ENCODE results near the gene MICAL3. TPM values are rescaled to one million over a fixed set of nuclear protein-coding genes. Genes with fewer than 3 reads are reported as not detected.

The MICAL3 gene
- total RNA-seq, 3 donors from 2014 or later (not counting 1 experiment from before 2014, with no cell fraction given): 17.1 to 36.3 (median 34.3) TPM

DNA sequence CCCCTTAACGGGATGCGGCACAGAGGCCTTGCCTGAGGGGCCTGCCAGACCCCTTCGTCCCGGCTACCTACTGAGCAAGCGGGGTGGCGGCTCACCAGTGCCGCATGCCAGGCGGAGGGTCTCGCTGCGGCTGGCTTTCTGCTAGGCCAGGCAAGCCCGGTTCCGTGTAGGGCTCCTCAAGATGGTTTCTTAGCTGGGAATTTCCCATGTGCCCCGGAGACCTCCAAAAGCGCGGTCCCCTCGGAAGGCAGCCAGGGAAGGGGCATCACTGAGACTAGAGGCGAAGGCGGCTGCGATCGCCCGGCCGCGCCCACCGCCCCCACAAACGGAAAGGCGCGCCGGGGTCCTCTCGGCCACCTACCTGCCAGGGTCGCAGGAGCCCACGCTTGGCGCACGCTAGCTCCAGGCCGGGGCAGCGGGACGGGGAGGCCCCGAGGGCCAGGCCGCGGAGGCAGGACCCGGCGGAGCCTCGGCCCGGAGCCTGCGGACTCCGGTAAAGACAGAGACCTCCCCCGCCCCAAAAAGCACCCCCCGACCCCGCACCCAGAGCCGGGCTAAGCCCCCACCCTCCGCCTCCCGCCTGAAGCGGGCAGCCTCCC lies 23.8 kb downstream of the MICAL3 start:
- TF ChIP-seq, protein P1, sequence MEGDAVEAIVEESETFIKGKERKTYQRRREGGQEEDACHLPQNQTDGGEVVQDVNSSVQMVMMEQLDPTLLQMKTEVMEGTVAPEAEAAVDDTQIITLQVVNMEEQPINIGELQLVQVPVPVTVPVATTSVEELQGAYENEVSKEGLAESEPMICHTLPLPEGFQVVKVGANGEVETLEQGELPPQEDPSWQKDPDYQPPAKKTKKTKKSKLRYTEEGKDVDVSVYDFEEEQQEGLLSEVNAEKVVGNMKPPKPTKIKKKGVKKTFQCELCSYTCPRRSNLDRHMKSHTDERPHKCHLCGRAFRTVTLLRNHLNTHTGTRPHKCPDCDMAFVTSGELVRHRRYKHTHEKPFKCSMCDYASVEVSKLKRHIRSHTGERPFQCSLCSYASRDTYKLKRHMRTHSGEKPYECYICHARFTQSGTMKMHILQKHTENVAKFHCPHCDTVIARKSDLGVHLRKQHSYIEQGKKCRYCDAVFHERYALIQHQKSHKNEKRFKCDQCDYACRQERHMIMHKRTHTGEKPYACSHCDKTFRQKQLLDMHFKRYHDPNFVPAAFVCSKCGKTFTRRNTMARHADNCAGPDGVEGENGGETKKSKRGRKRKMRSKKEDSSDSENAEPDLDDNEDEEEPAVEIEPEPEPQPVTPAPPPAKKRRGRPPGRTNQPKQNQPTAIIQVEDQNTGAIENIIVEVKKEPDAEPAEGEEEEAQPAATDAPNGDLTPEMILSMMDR (IDR thresholded peaks at IDR 0.05): no peak
- peaks cover 0 to 13% of the 10 kb centered on the region in 2 donors for H3K27me3 Mint-ChIP-seq (ENCODE audit: low read depth in 2 of 2)
- no peaks in the 10 kb centered on the region for H3K36me3 Mint-ChIP-seq
- H3K27ac ChIP-seq (ENCODE audit: low read length): peak overlapping the region; percentile 28
- peak overlapping the region; percentile 77 for H3K4me3 ChIP-seq (ENCODE audit: low read length)
- H3K4me3 Mint-ChIP-seq: peak overlapping the region; percentile 79
- peaks cover 58% of the 10 kb centered on the region for H3K4me1 ChIP-seq (ENCODE audit: control insufficient read depth, insufficient read depth, low read length)
- peaks cover 29 to 38% of the 10 kb centered on the region in 2 donors for H3K4me1 Mint-ChIP-seq
- H3K36me3 ChIP-seq (ENCODE audit: control insufficient read depth, insufficient read depth, low read length): no peaks in the 10 kb centered on the region
- no peaks in the 10 kb centered on the region for H3K9me3 Mint-ChIP-seq
- WGBS (ENCODE audit: insufficient coverage): 3% methylated on average over 52 of the region's 52 CpGs
- DNase-seq (peak; percentile 28 to 81), ATAC-seq (peak in 2 of 3 donors; percentile 29 to 32)
- intact Hi-C loops (cut with micrococcal nuclease): loop anchor here (1.0 kb wide), 1 partner anchor 76 kb away; no protein-coding TSS in a partner anchor
- H3K9me3 ChIP-seq (ENCODE audit: control insufficient read depth, insufficient read depth, low read length): no peaks in the 10 kb centered on the region
- H3K27me3 ChIP-seq (ENCODE audit: control insufficient read depth, insufficient read depth, low read length): no peaks in the 10 kb centered on the region
- H3K27ac Mint-ChIP-seq: peak overlapping the region; percentile 72 to 80

DNA sequence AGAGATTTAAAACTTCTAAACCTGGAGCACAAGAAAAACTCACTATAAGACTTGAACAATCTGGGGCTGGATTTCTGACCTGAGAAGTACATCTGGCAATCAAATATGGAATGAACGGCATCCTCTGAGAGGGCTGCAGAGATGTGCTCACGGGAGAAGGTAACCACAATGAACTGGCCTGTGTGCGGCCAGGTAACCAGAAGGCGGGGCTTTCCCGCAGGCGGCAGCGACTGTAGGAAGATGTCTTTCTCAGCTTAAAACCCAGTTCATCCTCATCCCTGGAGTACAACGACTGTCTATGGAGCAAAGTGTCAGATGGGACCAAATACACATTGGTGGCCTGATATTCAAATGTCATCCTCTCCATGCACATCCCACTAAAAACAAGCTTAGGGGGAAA lies 24.5 kb downstream of the MICAL3 start:
- Mint-ChIP-seq H3K27me3 (ENCODE audit: low read depth in 2 of 2) (peaks cover 0 to 11% of the 10 kb centered on the region in 2 donors), H3K4me3 (peak overlapping the region; percentile 79), H3K4me1 (peaks cover 34 to 42% of the 10 kb centered on the region in 2 donors), H3K9me3 (no peaks in the 10 kb centered on the region), H3K27ac (peak overlapping the region; percentile 72 to 80), H3K36me3 (no peaks in the 10 kb centered on the region)
- no peaks in the 10 kb centered on the region for H3K36me3 ChIP-seq (ENCODE audit: control insufficient read depth, insufficient read depth, low read length)
- TF ChIP-seq, protein P1 (IDR thresholded peaks at IDR 0.05): no peak
- H3K27me3 ChIP-seq (ENCODE audit: control insufficient read depth, insufficient read depth, low read length): no peaks in the 10 kb centered on the region
- ATAC-seq (no peak), DNase-seq (peak in 1 of 2 donors; percentile 40)
- H3K27ac ChIP-seq (ENCODE audit: low read length): peak overlapping the region; percentile 28
- peaks cover 65% of the 10 kb centered on the region for H3K4me1 ChIP-seq (ENCODE audit: control insufficient read depth, insufficient read depth, low read length)
- 40% methylated on average over 8 of the region's 8 CpGs for WGBS (ENCODE audit: insufficient coverage)
- intact Hi-C loops (cut with micrococcal nuclease): no loop called here
- H3K4me3 ChIP-seq (ENCODE audit: low read length): peak overlapping the region; percentile 17
- no peaks in the 10 kb centered on the region for H3K9me3 ChIP-seq (ENCODE audit: control insufficient read depth, insufficient read depth, low read length)

DNA sequence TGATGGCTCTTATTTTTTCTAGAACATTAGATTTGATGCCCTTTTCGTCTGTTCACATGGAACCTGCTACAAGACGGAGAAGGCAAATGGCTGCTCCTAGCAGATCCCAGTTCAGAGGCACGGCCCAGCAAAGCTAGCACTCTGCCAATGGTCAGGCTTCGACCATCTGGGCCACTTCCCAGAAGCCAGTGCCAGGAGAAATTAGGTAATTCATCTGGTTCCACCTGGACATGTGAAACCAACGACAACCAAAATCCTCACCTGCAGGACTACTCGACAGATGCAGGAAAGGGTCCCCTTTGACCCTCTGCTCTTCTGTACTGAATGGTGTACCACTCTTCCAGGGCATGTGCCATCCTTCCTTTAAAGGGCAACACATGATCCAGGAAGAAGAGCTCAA lies 25.4 kb downstream of the MICAL3 start:
- H3K27me3 Mint-ChIP-seq (ENCODE audit: low read depth in 2 of 2): peaks cover 0 to 7% of the 10 kb centered on the region in 2 donors
- H3K36me3 Mint-ChIP-seq: no peaks in the 10 kb centered on the region
- TF ChIP-seq, protein P1 (IDR thresholded peaks at IDR 0.05): no peak
- no peak overlapping the region for H3K27ac ChIP-seq (ENCODE audit: low read length)
- H3K4me3 Mint-ChIP-seq: peak overlapping the region; percentile 25
- intact Hi-C loops (cut with micrococcal nuclease): no loop called here
- H3K9me3 ChIP-seq (ENCODE audit: control insufficient read depth, insufficient read depth, low read length): no peaks in the 10 kb centered on the region
- peak overlapping the region in 1 of 2 donors; percentile 80 for H3K27ac Mint-ChIP-seq
- ATAC-seq (no peak), DNase-seq (no peak)
- no peaks in the 10 kb centered on the region for H3K36me3 ChIP-seq (ENCODE audit: control insufficient read depth, insufficient read depth, low read length)
- peaks cover 75% of the 10 kb centered on the region for H3K4me1 ChIP-seq (ENCODE audit: control insufficient read depth, insufficient read depth, low read length)
- no peaks in the 10 kb centered on the region for H3K27me3 ChIP-seq (ENCODE audit: control insufficient read depth, insufficient read depth, low read length)
- H3K9me3 Mint-ChIP-seq: no peaks in the 10 kb centered on the region
- WGBS (ENCODE audit: insufficient coverage): 94% methylated on average over 6 of the region's 6 CpGs
- peaks cover 42 to 50% of the 10 kb centered on the region in 2 donors for H3K4me1 Mint-ChIP-seq
- no peak overlapping the region for H3K4me3 ChIP-seq (ENCODE audit: low read length)

Data from natural killer cell (primary cell).